ENCODE results near the gene OXGR1.

OXGR1 gene

DNA sequence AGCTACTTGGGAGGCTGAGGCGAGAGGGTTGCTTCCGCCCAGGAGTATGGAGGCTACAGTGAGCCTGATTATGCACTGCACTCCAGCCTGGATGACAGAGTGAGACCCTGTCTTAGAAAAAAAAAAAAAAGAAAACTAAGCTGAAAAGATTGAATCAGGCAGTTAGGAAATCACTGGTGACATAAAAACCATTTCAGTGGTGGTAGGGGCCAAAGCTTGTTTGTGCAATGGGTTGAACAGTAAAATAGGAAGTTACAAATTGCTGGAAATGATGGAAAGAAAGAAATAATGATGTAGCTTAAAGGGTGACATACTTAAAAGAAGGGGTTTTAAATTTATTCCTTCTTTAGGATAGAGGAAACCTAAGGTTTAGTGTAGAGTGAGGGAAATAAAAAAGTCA is 4.8 kb upstream of the OXGR1 start:
- no peak for DNase-seq (ENCODE audit: low read depth)
- no peak overlapping the region for H3K4me3 ChIP-seq (ENCODE audit: low read depth, low read length)
- TF ChIP-seq, protein P1, sequence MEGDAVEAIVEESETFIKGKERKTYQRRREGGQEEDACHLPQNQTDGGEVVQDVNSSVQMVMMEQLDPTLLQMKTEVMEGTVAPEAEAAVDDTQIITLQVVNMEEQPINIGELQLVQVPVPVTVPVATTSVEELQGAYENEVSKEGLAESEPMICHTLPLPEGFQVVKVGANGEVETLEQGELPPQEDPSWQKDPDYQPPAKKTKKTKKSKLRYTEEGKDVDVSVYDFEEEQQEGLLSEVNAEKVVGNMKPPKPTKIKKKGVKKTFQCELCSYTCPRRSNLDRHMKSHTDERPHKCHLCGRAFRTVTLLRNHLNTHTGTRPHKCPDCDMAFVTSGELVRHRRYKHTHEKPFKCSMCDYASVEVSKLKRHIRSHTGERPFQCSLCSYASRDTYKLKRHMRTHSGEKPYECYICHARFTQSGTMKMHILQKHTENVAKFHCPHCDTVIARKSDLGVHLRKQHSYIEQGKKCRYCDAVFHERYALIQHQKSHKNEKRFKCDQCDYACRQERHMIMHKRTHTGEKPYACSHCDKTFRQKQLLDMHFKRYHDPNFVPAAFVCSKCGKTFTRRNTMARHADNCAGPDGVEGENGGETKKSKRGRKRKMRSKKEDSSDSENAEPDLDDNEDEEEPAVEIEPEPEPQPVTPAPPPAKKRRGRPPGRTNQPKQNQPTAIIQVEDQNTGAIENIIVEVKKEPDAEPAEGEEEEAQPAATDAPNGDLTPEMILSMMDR (IDR thresholded peaks at IDR 0.05; ENCODE audit: insufficient read depth, low read depth, low read length, missing control alignments), result no peak

GRCh38 chr13:96998051-96998450 is 3.8 kb upstream of the OXGR1 start:
- TF ChIP-seq, protein P1 (IDR thresholded peaks at IDR 0.05; ENCODE audit: insufficient read depth, low read depth, low read length, missing control alignments), result no peak

DNA sequence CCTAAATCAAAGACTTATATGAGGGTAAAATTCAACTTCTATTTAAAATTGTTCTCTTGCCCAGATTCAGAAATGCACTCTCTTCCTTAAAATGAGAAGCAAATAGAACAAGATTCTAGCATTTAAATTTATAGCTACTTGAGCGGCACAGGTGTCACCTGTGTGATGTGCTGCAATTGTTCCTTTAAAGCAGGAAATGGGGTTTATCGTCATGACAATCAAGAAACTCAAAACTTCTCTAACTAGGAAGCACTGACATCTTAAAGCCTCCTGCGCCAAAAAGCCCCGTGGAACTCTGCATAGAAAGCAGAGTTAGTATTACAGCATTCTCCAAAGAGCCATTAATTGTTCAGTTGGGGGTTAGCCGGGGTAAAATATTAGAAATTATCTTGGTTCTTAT is 2.6 kb upstream of the OXGR1 start:
- no peak for DNase-seq (ENCODE audit: low read depth)

More at GRCh38 chr13:96998051-96998450, 3.8 kb upstream of the OXGR1 start:
- no peak overlapping the region for H3K4me3 ChIP-seq (ENCODE audit: low read depth, low read length)
- DNase-seq (ENCODE audit: low read depth), result no peak

GRCh38 chr13:96996107-96996506 is 1.8 kb upstream of the OXGR1 start:
- no peak overlapping the region for H3K4me3 ChIP-seq (ENCODE audit: low read depth, low read length)
- TF ChIP-seq, protein P1 (IDR thresholded peaks at IDR 0.05; ENCODE audit: insufficient read depth, low read depth, low read length, missing control alignments), result no peak
- DNase-seq (ENCODE audit: low read depth), result no peak

More for the DNA sequence above, 2.6 kb upstream of the OXGR1 start:
- H3K4me3 ChIP-seq (ENCODE audit: low read depth, low read length), result no peak overlapping the region
- TF ChIP-seq, protein P1 (IDR thresholded peaks at IDR 0.05; ENCODE audit: insufficient read depth, low read depth, low read length, missing control alignments), result no peak

GRCh38 chr13:96994858-96995243 is 575 bp upstream of the OXGR1 start:
- TF ChIP-seq, protein P1 (IDR thresholded peaks at IDR 0.05; ENCODE audit: insufficient read depth, low read depth, low read length, missing control alignments), result no peak
- no peak for DNase-seq (ENCODE audit: low read depth)
- H3K4me3 ChIP-seq (ENCODE audit: low read depth, low read length), result no peak overlapping the region

DNA sequence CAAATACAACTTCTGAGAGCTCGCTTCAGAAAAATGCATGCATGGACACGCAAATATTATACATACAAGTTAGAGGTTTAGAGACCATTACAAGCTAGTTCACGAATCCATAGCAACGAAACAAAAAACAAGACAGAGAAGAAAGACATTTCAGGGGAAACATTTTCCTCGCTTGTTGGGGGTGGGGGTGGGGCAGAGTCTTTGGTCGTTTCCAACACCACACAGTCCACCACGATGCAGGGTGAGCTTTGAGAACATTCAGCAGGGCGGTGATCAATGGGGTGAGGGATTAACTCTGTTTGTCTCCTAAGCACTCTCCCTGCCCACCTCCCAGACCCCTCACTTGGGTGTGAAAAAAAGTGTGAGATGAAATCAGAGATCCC is 651 bp downstream of the OXGR1 start:
- no peak for DNase-seq (ENCODE audit: low read depth)
- TF ChIP-seq, protein P1 (IDR thresholded peaks at IDR 0.05; ENCODE audit: insufficient read depth, low read depth, low read length, missing control alignments), result no peak
- H3K4me3 ChIP-seq (ENCODE audit: low read depth, low read length), result no peak overlapping the region

DNA sequence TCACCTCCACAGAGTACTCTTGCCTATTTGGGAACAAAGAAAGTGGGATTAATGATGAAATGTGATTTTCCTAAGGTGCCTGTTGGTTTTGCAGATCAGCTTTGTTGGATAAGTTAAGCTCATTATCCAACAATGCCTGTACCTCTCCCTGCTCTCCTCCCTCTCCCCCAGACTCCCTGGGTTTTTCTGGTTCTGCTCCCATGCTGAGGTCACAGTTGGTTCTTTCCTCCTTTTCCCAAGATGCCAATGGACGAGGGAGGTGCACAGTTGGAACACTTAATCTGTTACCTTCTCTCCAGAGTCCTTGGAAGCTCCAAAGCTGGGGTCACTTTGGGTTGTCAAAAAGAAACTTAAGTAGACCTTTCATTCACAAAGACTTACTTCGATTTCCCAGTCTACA is 1.6 kb downstream of the OXGR1 start:
- DNase-seq (ENCODE audit: low read depth), result no peak
- TF ChIP-seq, protein P1 (IDR thresholded peaks at IDR 0.05; ENCODE audit: insufficient read depth, low read depth, low read length, missing control alignments), result no peak

More for the DNA sequence above, 1.6 kb downstream of the OXGR1 start:
- H3K4me3 ChIP-seq (ENCODE audit: low read depth, low read length), result no peak overlapping the region

Data from GM12865 (cell line).